Lower lobe of right lung (tissue), 2 donors: ENCODE results near the gene CPLX1. TPM values are rescaled to one million over a fixed set of nuclear protein-coding genes. Genes with fewer than 3 reads are reported as not detected.
A peak's percentile ranks its signal among the peaks of the same experiment; 100 is the strongest.

Experiments used
- ATAC-seq, 2 donors: fragments of 200-7000 bp; cut with Tn5 transposase; one replicate each; pipeline ENCODE4 v1.9.1; 2020 to 2022; ENCODE audit warnings: mild to moderate bottlenecking in 2 of 2, moderate library complexity in 2 of 2
- DNase-seq: peaks from one replicate; pipeline ENCODE4 v3.0.0-alpha.2; 2020
- H3K27ac ChIP-seq: fragments of 200-600 bp; one replicate; pipeline ENCODE4 v1.8.0; 2022
- H3K27me3 ChIP-seq: fragments of 200-600 bp; one replicate; pipeline ENCODE4 v1.8.0; 2022; ENCODE audit warnings: low read depth
- H3K36me3 ChIP-seq: fragments of 200-600 bp; one replicate; pipeline ENCODE4 v1.8.0; 2022; ENCODE audit warnings: mild to moderate bottlenecking
- H3K4me1 ChIP-seq: fragments of 200-600 bp; one replicate; pipeline ENCODE4 v1.8.0; 2022
- H3K4me3 ChIP-seq: fragments of 200-600 bp; one replicate; pipeline ENCODE4 v1.8.0; 2022; ENCODE audit warnings: mild to moderate bottlenecking
- H3K9me3 ChIP-seq: fragments of 200-600 bp; one replicate; pipeline ENCODE4 v1.8.0; 2022
- intact Hi-C: fragments of 100-400 bp; cut with DNase I; formaldehyde crosslinking; loops from one replicate; pipeline ENCODE4 v1.11.0; 2022
- total RNA-seq: library from RNA; stranded (reverse); fragmentation: NEBNext Ultra II Directional; extraction: Animal tissue kit (Norgen Biotek cat#: 25700); gene quantifications from one replicate; pipeline ENCODE4 v1.2.1, GENCODE V29; 2021
- TF ChIP-seq, protein P1 (sequence below): fragments of 200-600 bp; IDR thresholded peaks from one replicate; pipeline ENCODE4 v1.8.0; 2022; ENCODE audit warnings: antibody characterized with exemption, mild to moderate bottlenecking
- donor health status: DM: no; HTN: yes; CAD: no; lungs with severe emphysema.

CPLX1 gene
- total RNA-seq, 1 donor from 2014 or later = 3.9 TPM

DNA sequence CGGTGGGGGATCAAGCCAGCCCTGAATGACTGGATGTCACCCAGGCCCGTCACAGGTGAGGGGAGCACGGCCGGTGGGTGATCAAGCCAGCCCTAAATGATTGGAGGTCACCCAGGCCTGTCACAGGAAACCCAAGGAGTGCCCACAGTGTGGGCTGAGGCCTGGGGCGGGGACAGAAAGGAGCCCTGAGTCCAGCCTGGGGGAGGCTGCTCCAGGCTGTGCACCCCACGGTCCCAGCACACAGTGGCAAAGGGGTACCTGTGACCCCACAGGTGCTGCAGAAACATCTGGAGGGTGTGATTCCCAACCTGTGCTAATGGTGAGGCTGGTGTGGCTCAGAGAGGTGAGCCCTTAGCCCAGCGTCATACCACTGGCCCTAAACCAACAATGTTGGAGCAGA lies 6.2 kb upstream of the CPLX1 start:
- DNase-seq (peak; percentile 21), ATAC-seq (no peak)
- peaks cover 41% of the 10 kb centered on the region for H3K27me3 ChIP-seq
- TF ChIP-seq, protein P1, sequence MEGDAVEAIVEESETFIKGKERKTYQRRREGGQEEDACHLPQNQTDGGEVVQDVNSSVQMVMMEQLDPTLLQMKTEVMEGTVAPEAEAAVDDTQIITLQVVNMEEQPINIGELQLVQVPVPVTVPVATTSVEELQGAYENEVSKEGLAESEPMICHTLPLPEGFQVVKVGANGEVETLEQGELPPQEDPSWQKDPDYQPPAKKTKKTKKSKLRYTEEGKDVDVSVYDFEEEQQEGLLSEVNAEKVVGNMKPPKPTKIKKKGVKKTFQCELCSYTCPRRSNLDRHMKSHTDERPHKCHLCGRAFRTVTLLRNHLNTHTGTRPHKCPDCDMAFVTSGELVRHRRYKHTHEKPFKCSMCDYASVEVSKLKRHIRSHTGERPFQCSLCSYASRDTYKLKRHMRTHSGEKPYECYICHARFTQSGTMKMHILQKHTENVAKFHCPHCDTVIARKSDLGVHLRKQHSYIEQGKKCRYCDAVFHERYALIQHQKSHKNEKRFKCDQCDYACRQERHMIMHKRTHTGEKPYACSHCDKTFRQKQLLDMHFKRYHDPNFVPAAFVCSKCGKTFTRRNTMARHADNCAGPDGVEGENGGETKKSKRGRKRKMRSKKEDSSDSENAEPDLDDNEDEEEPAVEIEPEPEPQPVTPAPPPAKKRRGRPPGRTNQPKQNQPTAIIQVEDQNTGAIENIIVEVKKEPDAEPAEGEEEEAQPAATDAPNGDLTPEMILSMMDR = no peak
- intact Hi-C loops = no loop called here
- no peaks in the 10 kb centered on the region for H3K36me3 ChIP-seq
- no peaks in the 10 kb centered on the region for H3K4me1 ChIP-seq
- no peak overlapping the region for H3K27ac ChIP-seq
- H3K9me3 ChIP-seq = no peaks in the 10 kb centered on the region
- H3K4me3 ChIP-seq = no peak overlapping the region

DNA sequence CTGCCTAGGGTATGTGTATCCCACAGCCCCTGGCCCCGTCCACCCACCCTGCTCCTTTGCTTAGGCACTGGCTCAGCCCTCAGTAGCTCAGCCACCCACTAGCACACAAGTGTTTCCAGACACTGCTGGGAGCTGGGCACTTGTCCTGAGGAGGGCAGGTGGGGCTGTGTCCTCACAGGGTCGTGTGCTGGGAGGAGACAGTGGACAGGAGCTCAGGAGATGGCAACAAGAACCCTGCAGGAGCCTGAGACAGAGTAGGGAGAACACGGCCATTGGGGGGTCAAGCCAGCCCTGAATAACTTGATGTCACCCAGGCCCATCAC lies 5.5 kb upstream of the CPLX1 start:
- no peak for ATAC-seq

DNA sequence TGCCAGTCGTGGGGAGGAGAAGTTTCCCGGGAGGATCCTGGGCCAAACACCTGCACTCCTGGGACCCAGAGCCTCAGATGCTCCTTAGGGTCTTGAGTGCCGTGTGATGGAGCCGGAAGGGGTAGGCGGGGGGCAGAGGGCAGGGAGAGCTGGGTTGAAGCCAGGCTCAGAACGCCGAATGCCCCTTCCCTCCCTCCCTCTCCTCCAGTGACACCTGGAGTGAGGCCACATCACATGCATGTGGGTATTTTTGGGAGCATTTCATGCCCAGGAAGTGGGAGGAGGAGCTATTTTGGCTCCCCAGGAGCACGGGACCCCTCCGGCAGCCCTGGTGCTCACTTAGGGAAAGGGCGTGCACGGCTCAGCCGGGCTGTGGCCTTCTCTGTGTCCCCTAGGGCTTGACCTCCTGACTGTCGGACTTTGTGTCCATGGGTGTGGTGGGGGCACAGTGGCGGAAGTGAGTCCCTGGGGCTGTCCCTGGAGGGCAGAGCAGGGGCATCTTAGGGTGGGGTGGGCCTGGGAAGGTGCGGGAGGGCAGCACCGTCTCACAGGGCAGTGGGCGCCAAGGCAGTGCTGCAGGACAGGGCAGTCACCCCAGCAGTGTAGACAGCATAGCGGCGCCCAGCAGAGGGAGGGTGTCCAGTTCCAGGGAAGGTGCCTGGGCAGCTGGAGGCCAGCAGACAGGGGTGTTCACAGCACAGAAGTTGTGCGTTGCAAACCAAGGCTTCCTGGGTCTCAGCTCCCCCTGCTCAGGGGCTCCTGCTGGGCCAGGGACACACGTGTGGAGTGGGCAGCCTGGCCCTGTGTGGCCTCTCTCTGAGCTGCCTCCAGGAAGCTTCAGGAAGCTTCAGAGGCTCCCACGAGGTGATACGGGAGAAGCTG lies 4.9 kb upstream of the CPLX1 start:
- Histone ChIP-seq H3K36me3 (no peaks in the 10 kb centered on the region), H3K4me1 (peaks cover 6% of the 10 kb centered on the region), H3K27ac (no peak overlapping the region), H3K9me3 (no peaks in the 10 kb centered on the region), H3K4me3 (no peak overlapping the region), H3K27me3 (peaks cover 47% of the 10 kb centered on the region)
- ATAC-seq (no peak), DNase-seq (peak; percentile 35)
- TF ChIP-seq, protein P1 = no peak
- intact Hi-C loops = no loop called here

More for the DNA sequence above, 5.5 kb upstream of the CPLX1 start:
- H3K4me1 ChIP-seq = peaks cover 6% of the 10 kb centered on the region
- peaks cover 47% of the 10 kb centered on the region for H3K27me3 ChIP-seq
- H3K4me3 ChIP-seq = no peak overlapping the region
- peak; percentile 22 for DNase-seq
- no peaks in the 10 kb centered on the region for H3K36me3 ChIP-seq
- TF ChIP-seq, protein P1 = no peak
- intact Hi-C loops = no loop called here
- H3K9me3 ChIP-seq = no peaks in the 10 kb centered on the region
- no peak overlapping the region for H3K27ac ChIP-seq

DNA sequence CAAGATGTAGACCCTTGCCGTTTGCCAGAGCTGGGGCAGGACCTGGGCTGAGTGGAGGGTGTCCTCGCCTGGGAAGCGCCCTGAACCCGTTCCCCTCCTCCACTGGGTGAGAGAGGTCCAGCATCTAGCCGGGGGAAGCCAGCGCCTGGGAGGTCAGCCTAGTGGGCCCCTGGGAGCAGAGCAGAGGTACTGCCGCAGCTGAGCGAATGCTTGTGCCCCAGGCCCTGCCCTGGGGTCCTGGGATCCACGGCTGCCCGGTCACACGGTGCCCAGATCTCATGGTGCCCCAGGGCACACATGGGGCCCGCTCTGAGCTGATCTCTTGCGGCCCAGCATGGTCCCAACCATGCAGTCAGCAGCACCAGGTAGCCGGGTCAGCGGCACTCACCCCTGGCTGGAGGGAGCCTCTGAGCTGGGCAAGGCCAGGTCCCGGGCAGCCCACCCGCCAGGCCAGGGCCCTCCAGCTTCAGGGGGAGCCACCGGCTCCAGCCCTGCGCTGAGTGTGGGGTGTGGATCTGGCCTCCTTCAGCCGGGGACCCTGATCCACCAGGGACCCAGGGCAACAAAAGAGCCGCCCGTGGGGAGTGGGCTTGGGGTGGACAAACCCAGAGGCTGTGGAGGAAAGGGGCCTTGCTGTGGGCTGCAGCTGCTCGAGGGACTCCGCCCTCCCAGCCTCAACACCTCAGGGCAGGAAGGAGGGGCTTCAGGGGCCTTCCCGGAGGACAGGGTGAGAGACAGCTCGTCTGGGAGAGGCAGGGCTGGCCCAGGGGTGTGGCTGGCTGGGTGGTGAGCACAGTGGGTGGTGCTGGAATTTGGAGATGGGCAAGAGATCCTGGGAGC lies 4.1 kb upstream of the CPLX1 start:
- no peak overlapping the region for H3K27ac ChIP-seq
- ATAC-seq = no peak
- peaks cover 6% of the 10 kb centered on the region for H3K4me1 ChIP-seq
- H3K9me3 ChIP-seq = no peaks in the 10 kb centered on the region
- H3K36me3 ChIP-seq = no peaks in the 10 kb centered on the region
- TF ChIP-seq, protein P1 = no peak
- peaks cover 53% of the 10 kb centered on the region for H3K27me3 ChIP-seq
- H3K4me3 ChIP-seq = no peak overlapping the region
- DNase-seq = peak; percentile 32
- intact Hi-C loops = no loop called here

DNA sequence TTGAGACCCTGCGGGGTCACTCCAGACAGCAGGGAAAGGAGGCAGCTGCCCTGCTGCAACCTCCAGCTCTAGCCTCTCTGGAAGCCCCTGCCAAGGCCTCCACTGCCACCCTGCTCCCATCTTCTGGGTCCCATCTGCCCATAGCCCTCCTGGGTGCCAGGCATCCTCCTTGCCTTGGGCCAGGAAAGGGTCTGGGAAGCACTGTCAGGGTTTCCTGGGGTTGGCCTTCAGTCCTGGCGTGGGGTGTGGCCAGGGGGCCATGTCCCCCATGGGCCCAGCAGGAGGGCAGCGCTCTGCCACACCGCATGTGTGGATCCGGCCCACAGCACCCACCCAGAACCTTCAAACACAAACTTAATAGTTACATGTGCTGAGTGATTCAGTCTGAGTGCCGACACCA lies 3.4 kb upstream of the CPLX1 start:
- no peak overlapping the region for H3K4me3 ChIP-seq
- no peaks in the 10 kb centered on the region for H3K36me3 ChIP-seq
- TF ChIP-seq, protein P1 = no peak
- peaks cover 60% of the 10 kb centered on the region for H3K27me3 ChIP-seq
- ATAC-seq (no peak), DNase-seq (peak; percentile 20)
- H3K9me3 ChIP-seq = no peaks in the 10 kb centered on the region
- H3K4me1 ChIP-seq = peaks cover 6% of the 10 kb centered on the region
- no peak overlapping the region for H3K27ac ChIP-seq
- intact Hi-C loops = no loop called here
